H1 (cell line): ENCODE measurements around the gene SH2D7. TPM values are rescaled to one million over a fixed set of nuclear protein-coding genes. Genes with fewer than 3 reads are reported as not detected.

ENCODE experiments used
- CTCF ChIA-PET: fragments of 300-600 bp; sonication (Branson Sonifier 250); formaldehyde crosslinking; loops from one replicate; lab custom pipeline; 2021; ENCODE audit not compliant: partially characterized antibody; lab: Charles Lee
- POLR2A ChIA-PET: fragments of 300-600 bp; sonication (Branson Sonifier 250); formaldehyde crosslinking; loops from one replicate; lab custom pipeline; 2021; ENCODE audit warnings: inconsistent platforms; ENCODE audit not compliant: partially characterized antibody; lab: Charles Lee
- DNase-seq, 2 experiments: peaks; one replicate each; pipeline versions ENCODE4 v3.0.0 to v3.0.0-alpha.2; 2010 to 2022; ENCODE audit warnings: low spot score in 2 of 2, low read depth in 1 of 2, mixed read lengths in 1 of 2
- FAIRE-seq: peaks from 2 replicates; lab custom pipeline; 2011; peaks lifted over from hg19 to GRCh38; lab: Jason Lieb, UNC
- H2AFZ ChIP-seq: 2 replicates; pipeline ENCODE4 v1.8.1; 2012; ENCODE audit warnings: low read length, inconsistent platforms
- H2AK5ac ChIP-seq: 2 replicates; pipeline ENCODE4 v1.6.1; 2013; ENCODE audit warnings: low read depth, low read length
- H2BK120ac ChIP-seq: replicated peaks from 2 replicates; pipeline ENCODE3; 2013; ENCODE audit warnings: low read depth, low read length, inconsistent platforms
- H2BK12ac ChIP-seq: 2 replicates; pipeline ENCODE4 v1.6.1; 2013; ENCODE audit warnings: low read depth, low read length
- H2BK15ac ChIP-seq: 2 replicates; pipeline ENCODE4 v1.6.1; 2013; ENCODE audit warnings: low read length
- H2BK20ac ChIP-seq: 2 replicates; pipeline ENCODE4 v1.6.1; 2013; ENCODE audit warnings: low read length
- H2BK5ac ChIP-seq: 2 replicates; pipeline ENCODE4 v1.6.1; 2013; ENCODE audit warnings: low read depth, low read length
- H3K14ac ChIP-seq: 2 replicates; pipeline ENCODE4 v1.6.1; 2013; ENCODE audit warnings: inconsistent platforms; ENCODE audit not compliant: insufficient read length
- H3K18ac ChIP-seq: 2 replicates; pipeline ENCODE4 v1.6.1; 2013; ENCODE audit warnings: low read length; ENCODE audit errors: extremely low read depth
- H3K23ac ChIP-seq: 2 replicates; pipeline ENCODE4 v1.6.1; 2013; ENCODE audit warnings: inconsistent platforms; ENCODE audit not compliant: insufficient read length
- H3K23me2 ChIP-seq: 2 replicates; pipeline ENCODE4 v1.6.1; 2013; ENCODE audit warnings: low read depth, low read length
- H3K27ac ChIP-seq: 2 replicates; pipeline ENCODE4 v1.6.1; 2011; ENCODE audit warnings: low read depth, low read length, inconsistent platforms
- H3K27me3 ChIP-seq, 4 experiments: replicated peaks in 1 of 4; 1 replicate in 1 of 4; 2 replicates in 3 of 4; pipeline versions ENCODE4 v1.6.1 to v1.8.1; 2011 to 2013; ENCODE audit warnings: low read length in 3 of 4, mild to moderate bottlenecking in 3 of 4, inconsistent platforms in 2 of 4, mixed read lengths in 2 of 4, moderate library complexity in 1 of 4; ENCODE audit not compliant: control insufficient read depth in 3 of 4, insufficient read depth in 3 of 4; ENCODE audit errors: extremely low read depth in 1 of 4
- H3K36me3 ChIP-seq, 4 experiments: 2 replicates each; pipeline versions ENCODE4 v1.6.1 to v1.8.1; 2011 to 2013; ENCODE audit warnings: mild to moderate bottlenecking in 4 of 4, low read length in 3 of 4, moderate library complexity in 2 of 4, control low read depth in 1 of 4, inconsistent platforms in 1 of 4; ENCODE audit not compliant: insufficient read depth in 4 of 4, control insufficient read depth in 2 of 4
- H3K4ac ChIP-seq: replicated peaks from 2 replicates; pipeline ENCODE3; 2013; ENCODE audit warnings: low read length, low read depth, mixed read lengths, inconsistent platforms; ENCODE audit not compliant: insufficient read length
- H3K4me1 ChIP-seq, 4 experiments: replicated peaks in 1 of 4; 1 replicate in 1 of 4; 2 replicates in 3 of 4; pipeline versions ENCODE4 v1.6.1 to v1.8.1; 2011 to 2013; ENCODE audit warnings: low read length in 3 of 4, inconsistent platforms in 2 of 4, mixed read lengths in 1 of 4; ENCODE audit not compliant: insufficient read depth in 4 of 4, control insufficient read depth in 3 of 4
- H3K4me2 ChIP-seq, 2 experiments: 2 replicates each; pipeline versions ENCODE4 v1.6.1 to v1.8.1; 2011 to 2013; ENCODE audit warnings: low read depth in 2 of 2, low read length in 2 of 2, control low read depth in 1 of 2, inconsistent platforms in 1 of 2, mild to moderate bottlenecking in 1 of 2; ENCODE audit not compliant: insufficient read depth in 1 of 2
- H3K4me3 ChIP-seq, 4 experiments: fragments of 200-600, 300-600 bp in 1 of 4; sonication (generic), shearing (Covaris generic), sonication (Bioruptor Twin) in 1 of 4; 2 replicates each; pipeline versions ENCODE4 v1.5.1 to v1.8.1; 2011 to 2016; ENCODE audit warnings: low read length in 4 of 4, low read depth in 3 of 4, control low read depth in 2 of 4, inconsistent platforms in 2 of 4, mild to moderate bottlenecking in 2 of 4, mixed read lengths in 1 of 4, moderate library complexity in 1 of 4; ENCODE audit not compliant: insufficient read depth in 2 of 4; ENCODE audit errors: extremely low read depth in 1 of 4
- H3K56ac ChIP-seq: replicated peaks from 2 replicates; pipeline ENCODE3; 2013; ENCODE audit warnings: low read depth, mild to moderate bottlenecking, mixed read lengths, low read length, inconsistent platforms; ENCODE audit not compliant: insufficient read length
- H3K79me1 ChIP-seq: 2 replicates; pipeline ENCODE4 v1.6.1; 2013; ENCODE audit warnings: low read depth, low read length, control low read depth
- H3K79me2 ChIP-seq, 2 experiments: 2 replicates each; pipeline versions ENCODE4 v1.6.1 to v1.8.1; 2012 to 2013; ENCODE audit warnings: low read length in 2 of 2, mild to moderate bottlenecking in 2 of 2, inconsistent platforms in 1 of 2; ENCODE audit not compliant: insufficient read depth in 2 of 2, control insufficient read depth in 1 of 2
- H3K9ac ChIP-seq, 4 experiments: replicated peaks in 1 of 4; 1 replicate in 1 of 4; 2 replicates in 3 of 4; pipeline versions ENCODE4 v1.6.1 to v1.8.1; 2011 to 2013; ENCODE audit warnings: low read depth in 3 of 4, low read length in 3 of 4, control low read depth in 2 of 4, mild to moderate bottlenecking in 2 of 4, moderate library complexity in 2 of 4, inconsistent platforms in 1 of 4; ENCODE audit errors: extremely low read depth in 1 of 4
- H3K9me3 ChIP-seq, 2 experiments: 2 replicates each; pipeline versions ENCODE4 v1.6.1 to v1.8.1; 2012 to 2013; ENCODE audit warnings: mild to moderate bottlenecking in 2 of 2, moderate library complexity in 2 of 2, control low read depth in 1 of 2, inconsistent platforms in 1 of 2, low read depth in 1 of 2, low read length in 1 of 2, mixed read lengths in 1 of 2; ENCODE audit not compliant: insufficient read depth in 2 of 2
- H4K20me1 ChIP-seq, 2 experiments: replicated peaks in 1 of 2; 2 replicates each; pipeline versions ENCODE3 to v1.8.1; 2011 to 2013; ENCODE audit warnings: inconsistent platforms in 2 of 2, low read length in 2 of 2, mild to moderate bottlenecking in 1 of 2; ENCODE audit not compliant: insufficient read depth in 2 of 2, control insufficient read depth in 1 of 2
- H4K5ac ChIP-seq: 2 replicates; pipeline ENCODE4 v1.6.1; 2013; ENCODE audit warnings: low read length, low read depth, mixed read lengths, inconsistent platforms; ENCODE audit not compliant: insufficient read length
- H4K8ac ChIP-seq: 2 replicates; pipeline ENCODE4 v1.8.0; 2013; ENCODE audit warnings: mild to moderate bottlenecking, moderate library complexity, low read length, inconsistent platforms; ENCODE audit not compliant: insufficient read depth; ENCODE audit errors: extremely low read depth
- H4K91ac ChIP-seq: replicated peaks from 2 replicates; pipeline ENCODE3; 2013; ENCODE audit warnings: low read length, mixed read lengths, inconsistent platforms; ENCODE audit not compliant: insufficient read length
- BACH1 ChIP-seq: IDR thresholded peaks from 2 replicates; pipeline ENCODE4 v1.6.1; 2012; ENCODE audit warnings: low read length, improper control_type of control experiment
- CREB1 ChIP-seq: IDR thresholded peaks from 2 replicates; pipeline ENCODE4 v1.6.1; 2012; ENCODE audit warnings: inconsistent platforms
- CTBP2 ChIP-seq: IDR thresholded peaks from 2 replicates; pipeline ENCODE4 v1.7.0; 2011; ENCODE audit warnings: borderline replicate concordance, mild to moderate bottlenecking, moderate library complexity, mixed read lengths, low read length; ENCODE audit not compliant: insufficient read depth, insufficient read length
- EZH2 ChIP-seq: fragments of 200-600 bp; sonication (generic); IDR thresholded peaks from 2 replicates; pipeline ENCODE4 v1.7.1; 2012; ENCODE audit warnings: low read depth, mild to moderate bottlenecking, moderate library complexity, low read length, inconsistent platforms; ENCODE audit not compliant: severe bottlenecking
- NANOG ChIP-seq: IDR thresholded peaks from 2 replicates; pipeline ENCODE4 v1.6.1; 2011; ENCODE audit warnings: low read length, low read depth, mild to moderate bottlenecking, inconsistent platforms; ENCODE audit not compliant: insufficient read depth, poor library complexity, severe bottlenecking
- POU5F1 ChIP-seq: IDR thresholded peaks from 2 replicates; pipeline ENCODE4 v1.6.1; 2011; ENCODE audit warnings: low read depth, mild to moderate bottlenecking, low read length, moderate library complexity
- WGBS, 2 experiments: shearing (Covaris generic) in 1 of 2; methylation state at CpG; one replicate each; pipeline versions ENCODE4 v1.1.6 to v1.1.7; 2013 to 2015; ENCODE audit warnings: low lambda C conversion rate in 2 of 2, mixed read lengths in 2 of 2, inconsistent platforms in 1 of 2, low coverage in 1 of 2, missing lambda C conversion rate in 1 of 2; ENCODE audit not compliant: insufficient replicate concordance in 2 of 2, insufficient coverage in 1 of 2, insufficient read length in 1 of 2; ENCODE audit errors: extremely low coverage in 1 of 2, missing lambda C conversion rate in 1 of 2; 5-methylcytosine and 5-hydroxymethylcytosine counted together
- polyA plus RNA-seq, 7 experiments: library from polyadenylated mRNA; depleted of rRNA in 3 of 7; stranded (reverse) in 5 of 7; unstranded in 2 of 7; fragments of >200 nt in 5 of 7; fragments of 200-250 nt in 2 of 7; gene quantifications; 1 replicate in 5 of 7; 2 replicates in 1 of 7; 4 replicates in 1 of 7; pipeline versions ENCODE4 v1.2.1 to v1.2.3, GENCODE V29; 2011 to 2013; ENCODE audit warnings: missing spikeins in 2 of 7, mixed read lengths in 2 of 7
- total RNA-seq: library from RNA; stranded (reverse); fragmentation: NEBNext Ultra II Directional; extraction: Animal tissue kit (Norgen Biotek cat#: 25700); gene quantifications from 2 replicates; pipeline ENCODE4 v1.2.1, GENCODE V29; 2021
- TF ChIP-seq, protein P1 (sequence below): IDR thresholded peaks from 2 replicates; pipeline ENCODE4 v1.6.1; 2011; ENCODE audit warnings: low read depth, mild to moderate bottlenecking, low read length; ENCODE audit not compliant: insufficient read depth

The SH2D7 gene
- total and polyA plus RNA-seq, 2 of the 8 experiments (the other 6 are each of a cell fraction or from before 2014, with no cell fraction given) = not detected

DNA sequence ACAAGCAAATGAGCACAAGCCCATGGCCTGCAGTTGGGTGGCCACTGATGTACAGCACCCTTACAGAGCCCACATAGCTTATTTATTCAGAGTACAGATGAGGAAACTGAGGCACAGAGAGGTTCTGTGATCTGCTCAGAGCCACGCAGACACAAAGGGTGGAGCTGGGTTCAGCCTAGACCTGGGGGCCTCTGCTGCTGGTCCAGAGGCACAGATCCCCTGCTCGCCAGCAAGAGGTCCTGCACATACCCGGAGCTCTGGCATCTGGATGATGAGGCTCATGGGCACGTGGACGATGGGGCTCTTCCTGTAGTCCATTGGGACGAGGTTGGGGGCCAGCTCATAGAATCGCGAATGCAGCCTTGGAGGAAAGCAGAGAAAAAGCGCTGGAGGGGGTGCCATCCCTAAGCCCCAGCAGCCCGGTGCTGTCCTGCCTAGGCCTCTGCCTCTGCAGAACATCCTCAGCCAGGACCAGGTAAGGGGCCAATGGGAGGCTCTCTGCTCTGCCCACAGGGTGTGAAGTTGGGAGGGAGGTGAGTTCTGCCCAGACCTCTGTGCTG, 18.6 kb downstream of the SH2D7 start:
- DNase-seq = no peak
- Histone ChIP-seq H4K20me1 (peaks cover 2 to 3% of the 10 kb centered on the region in 2 experiments), H2AK5ac (no peak overlapping the region), H2BK120ac (no peak overlapping the region), H3K4me2 (no peak overlapping the region), H3K23me2 (no peaks in the 10 kb centered on the region), H2BK20ac (no peak overlapping the region), H3K79me1 (no peaks in the 10 kb centered on the region), H2BK15ac (no peak overlapping the region), H3K23ac (no peak overlapping the region), H3K36me3 (peaks cover 0 to 2% (median 0%) of the 10 kb centered on the region in 4 experiments; a peak in 1 of 8 replicates), H3K4me3 (no peak overlapping the region), H2BK12ac (no peak overlapping the region), H3K27ac (no peak overlapping the region), H3K9ac (no peak overlapping the region), H4K91ac (no peak overlapping the region), H4K5ac (no peak overlapping the region), H4K8ac (no peak overlapping the region), H3K56ac (no peak overlapping the region), H3K14ac (no peak overlapping the region), H3K4ac (no peak overlapping the region), H2AFZ (no peak overlapping the region), H3K79me2 (no peaks in the 10 kb centered on the region), H3K9me3 (no peaks in the 10 kb centered on the region), H3K18ac (no peak overlapping the region), H3K27me3 (no peaks in the 10 kb centered on the region), H3K4me1 (peaks cover 0 to 5% (median 1%) of the 10 kb centered on the region in 4 experiments; a peak in 1 of 7 replicates), H2BK5ac (no peak overlapping the region)
- no peak for FAIRE-seq
- TF ChIP-seq, protein P1, sequence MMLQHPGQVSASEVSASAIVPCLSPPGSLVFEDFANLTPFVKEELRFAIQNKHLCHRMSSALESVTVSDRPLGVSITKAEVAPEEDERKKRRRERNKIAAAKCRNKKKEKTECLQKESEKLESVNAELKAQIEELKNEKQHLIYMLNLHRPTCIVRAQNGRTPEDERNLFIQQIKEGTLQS = no peak
- TF ChIP-seq BACH1 = no peak
- no peak for TF ChIP-seq CREB1
- TF ChIP-seq EZH2 = no peak
- no peak for TF ChIP-seq CTBP2
- no peak for TF ChIP-seq NANOG
- no peak for TF ChIP-seq POU5F1
- POLR2A ChIA-PET = interaction anchor here (2.1 kb wide), 1 partner anchor 38 kb away, joined by 5 read pairs; the partner anchor contains the start of gene IDH3A
- WGBS, 2 experiments = 89% methylated on average over 10 of the region's 10 CpGs; no CpG with 5 or more reads in 1 of the 2 experiments
- CTCF ChIA-PET = interaction anchor here (0.9 to 16.8 kb wide), 14 partner anchors 16 to 172 kb away, joined by 3 to 226 read pairs (median 13); no protein-coding TSS in a partner anchor
